ENCODE data around the gene DRC7.

The DRC7 gene

GRCh38 chr16:57735755-57736418 is 41.3 kb downstream of the DRC7 start, which contains the start of gene KATNB1:
KATNB1 (plus strand) TSS chr16:57735770; CDS start chr16:57737244, 1,474 bp downstream.
- CTCF ChIA-PET = interaction anchor here (0.5 to 1.3 kb wide), 7 partner anchors 13 to 364 kb away, joined by 3 to 5 read pairs (median 3); partner anchors contain the start of gene ADGRG3
- POLR2A ChIA-PET = interaction anchor here (0.6 to 1.8 kb wide), 34 partner anchors 9 to 394 kb away, joined by 3 to 13 read pairs (median 4); partner anchors contain the start of gene ZNF319
- no peak for DNase-seq (ENCODE audit: extremely low spot score)
- TF ChIP-seq L3MBTL2 (conservative IDR thresholded peaks at IDR 0.05) = peak; percentile 76
- TF ChIP-seq CTBP1 (IDR thresholded peaks at IDR 0.05; ENCODE audit: borderline replicate concordance) = no peak

GRCh38 chr16:57736419-57737351 is 42.1 kb downstream of the DRC7 start:
- DNase-seq (ENCODE audit: extremely low spot score) = peak; percentile 64
- ChIA-PET CTCF (interaction anchor here (0.6 to 1.1 kb wide), 5 partner anchors 10 to 193 kb away, joined by 3 to 5 read pairs (median 3); partner anchors contain the start of gene ADGRG3), POLR2A (interaction anchor here (0.9 to 1.8 kb wide), 6 partner anchors 8 to 275 kb away, joined by 3 to 10 read pairs (median 4); no protein-coding TSS in a partner anchor)
- TF ChIP-seq HDGF (IDR thresholded peaks at IDR 0.05; ENCODE audit: borderline replicate concordance) = no peak
- no peak for TF ChIP-seq FOXA1 (IDR thresholded peaks at IDR 0.05)

- no peak for TF ChIP-seq ARNT (IDR thresholded peaks at IDR 0.05)
- TF ChIP-seq BHLHE40 (IDR thresholded peaks at IDR 0.05; ENCODE audit: borderline replicate concordance) = no peak
- TF ChIP-seq FOXA1 (IDR thresholded peaks at IDR 0.05) = no peak
- TF ChIP-seq L3MBTL2 (conservative IDR thresholded peaks at IDR 0.05) = no peak
- no peak for TF ChIP-seq LEF1 (IDR thresholded peaks at IDR 0.05; ENCODE audit: borderline replicate concordance)
- TF ChIP-seq FOXK2 (IDR thresholded peaks at IDR 0.05) = no peak
- ChIA-PET POLR2A (no interaction called here), CTCF (interaction anchor here (0.6 kb wide), 1 partner anchor 124 kb away, joined by 3 read pairs; no protein-coding TSS in a partner anchor)
- no peak for DNase-seq (ENCODE audit: extremely low spot score)
Observed at GRCh38 chr16:57738844-57739243, 44.2 kb downstream of the DRC7 start.

- CTCF ChIA-PET = no interaction called here
- POLR2A ChIA-PET = no interaction called here
- no peak for TF ChIP-seq ZNF384 (IDR thresholded peaks at IDR 0.05)
- no peak for TF ChIP-seq SUZ12 (IDR thresholded peaks at IDR 0.05)
- TF ChIP-seq L3MBTL2 (conservative IDR thresholded peaks at IDR 0.05) = no peak
- no peak for TF ChIP-seq FOXM1 (IDR thresholded peaks at IDR 0.05; ENCODE audit: borderline replicate concordance)
- no peak for TF ChIP-seq FOXK2 (IDR thresholded peaks at IDR 0.05)
- no peak for TF ChIP-seq LEF1 (IDR thresholded peaks at IDR 0.05; ENCODE audit: borderline replicate concordance)
- TF ChIP-seq FOXA1 (IDR thresholded peaks at IDR 0.05) = no peak
- TF ChIP-seq SP1 (IDR thresholded peaks at IDR 0.05) = no peak
- no peak for TF ChIP-seq PKNOX1 (IDR thresholded peaks at IDR 0.05)
- TF ChIP-seq ELF4 (IDR thresholded peaks at IDR 0.05) = no peak
- TF ChIP-seq NFRKB (IDR thresholded peaks at IDR 0.05) = no peak
- no peak for TF ChIP-seq HDGF (IDR thresholded peaks at IDR 0.05; ENCODE audit: borderline replicate concordance)
- no peak for TF ChIP-seq ARNT (IDR thresholded peaks at IDR 0.05)
- TF ChIP-seq TARDBP (IDR thresholded peaks at IDR 0.05) = no peak
- DNase-seq (ENCODE audit: extremely low spot score) = no peak
Observed at GRCh38 chr16:57739756-57740422, 45.3 kb downstream of the DRC7 start.

- ChIA-PET POLR2A (no interaction called here), CTCF (no interaction called here)
- DNase-seq (ENCODE audit: extremely low spot score) = no peak
- TF ChIP-seq SUZ12 (IDR thresholded peaks at IDR 0.05) = no peak
- no peak for TF ChIP-seq BHLHE40 (IDR thresholded peaks at IDR 0.05; ENCODE audit: borderline replicate concordance)
- no peak for TF ChIP-seq LEF1 (IDR thresholded peaks at IDR 0.05; ENCODE audit: borderline replicate concordance)
- no peak for TF ChIP-seq PKNOX1 (IDR thresholded peaks at IDR 0.05)
- TF ChIP-seq FOXK2 (IDR thresholded peaks at IDR 0.05) = no peak
- no peak for TF ChIP-seq ARNT (IDR thresholded peaks at IDR 0.05)
- no peak for TF ChIP-seq HDGF (IDR thresholded peaks at IDR 0.05; ENCODE audit: borderline replicate concordance)
- TF ChIP-seq ELF4 (IDR thresholded peaks at IDR 0.05) = no peak
- TF ChIP-seq FOXM1 (IDR thresholded peaks at IDR 0.05; ENCODE audit: borderline replicate concordance) = no peak
Observed at GRCh38 chr16:57740423-57741071, 45.9 kb downstream of the DRC7 start.

- DNase-seq (ENCODE audit: extremely low spot score) = no peak
- TF ChIP-seq TARDBP (IDR thresholded peaks at IDR 0.05) (no peak), FOXM1 (IDR thresholded peaks at IDR 0.05; ENCODE audit: borderline replicate concordance) (no peak), BHLHE40 (IDR thresholded peaks at IDR 0.05; ENCODE audit: borderline replicate concordance) (no peak), FOXA1 (IDR thresholded peaks at IDR 0.05) (no peak), PKNOX1 (IDR thresholded peaks at IDR 0.05) (no peak), SUZ12 (IDR thresholded peaks at IDR 0.05) (no peak), NFRKB (IDR thresholded peaks at IDR 0.05) (no peak), L3MBTL2 (conservative IDR thresholded peaks at IDR 0.05) (no peak), SP1 (IDR thresholded peaks at IDR 0.05) (no peak), FOXK2 (IDR thresholded peaks at IDR 0.05) (no peak), LEF1 (IDR thresholded peaks at IDR 0.05; ENCODE audit: borderline replicate concordance) (no peak), HDGF (IDR thresholded peaks at IDR 0.05; ENCODE audit: borderline replicate concordance) (no peak)
- ChIA-PET CTCF (interaction anchor here (0.7 kb wide), 1 partner anchor 122 kb away, joined by 4 read pairs; no protein-coding TSS in a partner anchor), POLR2A (no interaction called here)
Observed at GRCh38 chr16:57741660-57742191, 47.1 kb downstream of the DRC7 start.
